ENCODE data around the gene MTMR6.

The MTMR6 gene

DNA sequence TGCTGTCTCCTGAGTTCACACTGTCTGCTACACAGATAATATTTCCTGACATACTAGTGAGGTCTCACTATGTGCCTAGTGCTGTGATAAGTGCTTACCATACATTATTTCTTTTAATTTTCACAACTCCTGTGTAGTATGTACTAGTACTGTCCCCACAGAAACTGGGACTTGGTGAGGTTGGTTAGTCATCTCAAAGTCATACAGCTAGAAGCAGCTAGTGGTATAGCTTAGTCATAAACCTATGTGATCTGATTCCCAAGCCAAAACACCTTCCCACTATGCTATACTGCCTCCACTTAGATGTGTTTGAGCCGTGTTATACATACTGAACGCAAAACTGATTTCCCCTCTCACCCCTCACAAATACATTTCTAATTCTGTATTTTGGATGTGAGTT, 10.5 kb downstream of the MTMR6 start:
- no peak for DNase-seq (ENCODE audit: low read depth)

DNA sequence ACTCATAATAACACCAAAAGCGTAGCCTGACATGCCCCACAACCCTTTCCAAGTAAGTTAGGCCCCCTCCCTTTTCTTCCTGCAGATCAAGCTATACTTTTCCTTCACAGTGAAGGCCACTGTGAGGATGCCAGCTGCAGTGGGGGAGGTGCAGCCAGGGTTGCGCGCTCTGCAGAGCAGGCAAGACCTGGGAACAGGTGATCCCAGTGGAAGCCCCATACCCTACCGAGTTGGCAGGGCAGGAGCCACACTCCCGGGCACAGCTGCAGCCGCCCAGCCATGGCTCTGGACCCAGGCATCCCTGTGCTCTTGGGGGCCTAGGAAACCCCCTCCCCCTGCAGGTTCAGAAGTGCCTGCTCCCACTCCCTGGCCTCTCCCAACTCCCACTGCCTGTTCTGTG, 18.7 kb downstream of the MTMR6 start:
- DNase-seq (ENCODE audit: low read depth) = no peak

GRCh38 chr13:25267715-25268114, 19.6 kb downstream of the MTMR6 start:
- no peak for DNase-seq (ENCODE audit: low read depth)

GRCh38 chr13:25266706-25267105, 20.6 kb downstream of the MTMR6 start:
- no peak for DNase-seq (ENCODE audit: low read depth)

- DNase-seq (ENCODE audit: low read depth) = no peak
These were observed 25.0 kb downstream of the MTMR6 start for GRCh38 chr13:25262261-25262660.

DNA sequence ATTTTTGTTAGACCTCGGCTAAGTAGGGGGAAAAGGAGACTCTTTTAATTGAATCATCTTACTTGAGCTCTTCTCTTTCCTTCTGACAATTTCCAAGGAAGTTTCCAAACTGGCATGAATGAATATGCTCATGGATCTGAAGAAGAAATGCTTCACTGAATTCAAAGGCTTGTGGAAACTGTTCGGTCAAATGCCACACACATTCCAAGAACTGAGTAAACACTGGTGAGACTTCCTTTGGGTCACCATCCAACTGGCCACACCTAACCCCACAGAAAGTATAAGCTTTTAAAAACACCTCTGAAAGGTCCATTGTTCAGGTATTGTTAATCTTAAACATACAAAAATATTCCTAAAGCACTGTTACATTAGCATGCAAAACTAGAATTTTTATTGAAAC, 33.6 kb downstream of the MTMR6 start:
- no peak for DNase-seq (ENCODE audit: low read depth)

DNA sequence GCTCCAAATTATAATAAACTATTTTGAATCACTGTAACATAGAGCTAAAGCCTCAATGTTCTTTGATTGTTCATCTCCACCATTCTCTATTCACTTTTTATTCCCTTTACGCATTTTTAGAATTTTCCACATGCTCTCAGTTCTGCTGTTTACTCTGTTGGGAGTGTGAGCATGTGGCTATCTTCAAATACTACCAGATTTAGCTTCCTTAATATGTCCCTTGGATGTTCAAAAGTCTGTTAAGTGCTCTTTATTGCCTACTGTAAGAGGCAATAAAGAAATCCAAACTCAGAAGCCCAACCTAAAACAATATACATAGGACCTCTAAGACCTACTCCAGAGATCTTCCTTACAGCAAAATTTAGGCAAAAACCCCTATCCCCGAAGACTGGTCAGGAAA, 34.5 kb downstream of the MTMR6 start:
- no peak for DNase-seq (ENCODE audit: low read depth)

DNA sequence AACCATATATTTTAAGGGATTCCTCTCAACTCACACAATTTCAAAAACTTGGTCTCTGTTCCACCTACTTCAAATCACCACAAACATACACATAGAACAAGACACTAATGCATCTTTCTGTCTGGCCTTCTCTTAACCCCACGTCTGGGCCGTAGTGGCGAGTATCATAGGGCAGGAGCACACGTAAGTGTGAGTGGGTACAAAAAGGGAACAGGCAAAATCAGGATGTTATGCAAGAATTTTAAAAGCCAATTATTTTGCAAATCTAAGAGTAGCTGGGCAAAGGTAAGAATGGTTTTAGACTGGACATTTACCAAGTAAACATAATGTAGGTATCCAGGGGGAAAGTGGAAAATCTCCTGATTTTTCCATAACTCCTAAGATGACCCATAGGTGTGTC, 35.1 kb downstream of the MTMR6 start:
- DNase-seq (ENCODE audit: low read depth) = no peak

- no peak for DNase-seq (ENCODE audit: low read depth)
These were observed 38.2 kb downstream of the MTMR6 start for GRCh38 chr13:25249001-25249543.

- DNase-seq (ENCODE audit: low read depth) = no peak
These were observed 39.2 kb downstream of the MTMR6 start for GRCh38 chr13:25248071-25248470.

DNA sequence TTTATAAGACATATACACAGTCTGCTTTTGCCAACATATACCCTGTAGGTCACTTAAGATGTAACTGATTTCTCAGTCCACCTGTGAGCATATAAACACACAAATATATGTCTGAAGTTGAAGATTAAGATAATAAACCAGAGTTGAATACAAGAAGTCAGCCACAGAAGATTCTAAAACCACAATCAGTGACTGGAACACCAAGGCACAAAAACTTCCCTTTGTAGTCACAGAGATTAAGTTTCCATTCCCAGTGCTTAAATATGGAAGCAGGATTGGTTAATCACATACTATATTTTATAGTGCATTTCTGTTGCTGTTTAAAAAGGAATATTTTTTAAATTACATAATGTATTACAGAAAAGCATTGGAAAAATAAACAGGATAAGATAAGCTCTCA, 39.9 kb downstream of the MTMR6 start:
- DNase-seq (ENCODE audit: low read depth) = no peak

- DNase-seq (ENCODE audit: low read depth) = no peak
These were observed 43.2 kb downstream of the MTMR6 start for GRCh38 chr13:25244123-25244522.

DNA sequence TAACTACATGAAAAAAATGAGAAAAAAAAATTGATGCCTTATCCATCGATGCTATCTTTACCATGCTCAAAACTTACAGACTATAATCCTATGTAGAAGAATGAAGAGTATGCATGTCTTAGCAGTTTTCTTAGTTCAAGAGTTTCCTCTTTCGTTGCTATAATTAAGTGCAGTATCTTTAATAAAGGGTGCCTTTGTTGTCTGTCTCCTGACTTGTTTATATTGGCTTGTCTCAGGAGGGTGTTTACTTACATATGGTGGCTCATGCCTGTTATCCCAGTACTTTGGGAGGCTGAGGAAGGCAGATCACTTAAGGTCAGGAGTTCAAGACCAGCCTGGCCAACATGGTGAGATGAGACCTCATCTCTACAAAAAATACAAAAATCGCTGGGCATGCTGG, 44.3 kb downstream of the MTMR6 start:
- DNase-seq (ENCODE audit: low read depth) = no peak

DNA sequence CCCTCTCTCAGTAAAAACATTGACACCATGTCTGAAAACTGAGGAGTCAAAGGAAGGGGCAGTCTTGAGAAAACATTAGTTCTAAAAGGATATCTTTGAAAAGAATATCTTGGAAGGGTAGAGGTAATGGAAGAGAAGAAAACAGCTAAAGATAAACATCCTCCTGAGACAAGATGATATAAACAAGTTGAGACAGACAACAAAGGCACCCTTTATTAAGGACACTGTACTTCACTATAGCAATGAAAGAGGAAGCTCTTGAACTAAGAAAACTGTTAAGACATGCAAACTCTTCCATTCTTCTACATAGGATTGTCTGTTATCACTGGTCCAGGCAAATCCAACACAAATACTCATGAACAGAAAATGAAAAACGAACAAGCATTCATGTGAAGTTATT, 46.3 kb downstream of the MTMR6 start:
- DNase-seq (ENCODE audit: low read depth) = no peak

DNA sequence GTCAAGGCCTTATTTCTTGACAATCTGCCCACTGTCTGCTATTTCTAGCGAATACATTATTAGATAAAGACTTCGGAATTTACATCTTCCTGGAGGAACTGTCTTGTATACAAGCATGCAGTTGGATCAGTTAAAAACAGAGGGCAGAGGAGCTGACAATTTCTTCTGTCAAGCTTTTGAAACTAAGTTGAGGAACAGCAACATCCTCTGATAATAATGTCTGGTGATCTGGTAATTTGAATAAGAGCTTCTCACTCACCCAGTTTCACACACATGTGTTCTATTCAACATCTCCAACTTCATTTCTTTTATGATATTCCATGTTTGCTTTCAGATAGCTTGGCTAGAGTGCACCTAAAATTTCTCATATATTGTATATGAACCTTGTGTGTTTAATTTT, 50.2 kb downstream of the MTMR6 start:
- no peak for DNase-seq (ENCODE audit: low read depth)

DNA sequence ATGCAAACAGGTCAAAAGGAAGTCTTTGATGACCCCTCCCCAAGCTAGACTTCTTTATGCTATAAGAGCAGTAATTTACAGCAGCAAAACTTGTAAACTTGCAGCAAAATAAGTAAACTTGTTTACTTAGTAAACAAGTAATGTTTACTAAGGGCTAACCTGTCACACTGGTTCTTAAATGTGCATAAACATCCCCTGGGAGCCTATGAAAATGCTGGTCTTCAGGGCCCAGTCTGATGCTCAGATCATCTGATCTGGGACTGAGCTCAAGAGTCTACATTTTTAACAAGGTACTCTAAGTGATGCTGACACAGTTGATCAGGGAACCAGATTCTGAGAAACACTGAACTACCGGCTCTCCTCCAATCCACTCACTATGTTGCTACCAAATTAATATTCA, 53.4 kb downstream of the MTMR6 start:
- DNase-seq (ENCODE audit: low read depth) = no peak

- no peak for DNase-seq (ENCODE audit: low read depth)
These were observed 54.3 kb downstream of the MTMR6 start for GRCh38 chr13:25232937-25233515.

DNA sequence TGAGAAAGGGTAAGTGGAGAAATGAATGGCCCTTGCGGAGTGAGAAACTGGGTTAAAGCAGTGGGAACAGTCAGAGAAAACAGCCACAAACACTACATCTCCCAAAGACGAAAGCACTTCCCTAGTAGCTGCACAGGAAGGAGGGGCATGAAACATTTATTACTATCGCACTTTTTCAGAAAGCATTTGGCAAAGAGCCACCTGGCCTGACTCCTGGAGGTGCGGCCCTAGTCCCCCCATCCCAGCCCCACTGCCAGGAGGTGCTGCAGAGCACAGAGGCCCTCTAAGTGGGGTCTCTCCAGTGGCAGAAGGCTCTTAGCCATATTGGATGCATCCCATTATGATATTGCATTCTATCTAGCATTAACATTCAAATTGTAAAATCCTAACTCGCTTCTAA, 55.8 kb downstream of the MTMR6 start:
- no peak for DNase-seq (ENCODE audit: low read depth)

GRCh38 chr13:25227690-25228089, 59.6 kb downstream of the MTMR6 start:
- DNase-seq (ENCODE audit: low read depth) = no peak

DNA sequence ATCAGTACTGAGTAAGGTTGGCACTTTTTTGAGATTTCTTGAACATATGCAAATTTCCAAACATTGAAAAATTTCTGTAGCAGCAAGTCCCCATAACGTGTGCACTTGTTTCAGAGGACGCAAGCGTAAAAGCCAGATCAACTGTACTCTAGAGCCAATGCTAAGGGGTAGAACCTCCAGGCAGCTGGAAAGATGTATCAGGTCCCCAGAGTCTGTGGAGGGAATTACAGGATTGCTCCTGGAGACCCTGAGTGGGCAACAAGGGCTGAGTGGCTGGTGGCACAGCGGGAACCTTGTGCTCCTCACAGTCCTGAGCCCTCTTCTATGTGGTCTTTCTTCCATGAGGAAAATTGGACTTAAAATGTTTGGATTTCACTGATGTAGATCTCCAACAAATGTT, 61.3 kb downstream of the MTMR6 start:
- no peak for DNase-seq (ENCODE audit: low read depth)

DNA sequence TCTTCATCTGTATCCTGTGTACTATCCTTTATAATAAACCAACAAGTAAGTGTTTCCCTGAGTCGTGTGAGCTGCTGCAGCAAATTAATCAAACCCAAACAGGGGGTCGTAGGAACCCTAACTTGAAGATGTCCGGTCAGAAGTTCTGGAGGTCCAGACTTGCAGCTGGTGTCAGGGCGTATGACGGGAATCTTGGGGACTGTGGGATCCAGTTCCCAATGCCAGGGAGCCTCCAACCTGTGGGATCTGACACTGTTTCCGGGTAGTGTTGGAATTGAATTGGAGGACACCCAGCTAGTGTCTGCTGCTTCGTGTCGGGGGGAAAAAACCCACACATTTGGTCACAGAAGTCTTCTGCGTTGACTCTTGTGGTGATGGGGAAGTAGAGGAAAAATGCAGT, 63.1 kb downstream of the MTMR6 start:
- no peak for DNase-seq (ENCODE audit: low read depth)

DNA sequence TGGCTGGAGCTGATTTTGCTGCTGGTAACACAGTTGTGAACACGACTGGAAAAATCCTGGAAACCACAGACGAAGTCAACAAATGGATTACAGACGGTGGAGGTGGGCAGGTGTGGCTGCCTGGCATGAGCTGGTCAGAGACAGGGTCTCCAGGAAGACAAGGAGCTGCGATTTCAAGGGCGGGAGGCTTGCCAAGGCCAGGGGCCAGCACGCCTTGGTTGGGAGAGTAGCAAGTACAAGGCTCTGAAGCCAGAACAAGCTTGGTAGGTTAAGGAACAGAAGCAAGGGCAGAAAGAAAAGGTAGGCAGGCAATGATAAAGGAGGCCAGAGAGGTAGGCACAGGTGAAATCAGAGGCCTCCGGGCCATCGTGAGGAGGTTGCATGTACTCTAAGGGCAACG, 64.5 kb downstream of the MTMR6 start:
- no peak for DNase-seq (ENCODE audit: low read depth)

DNA sequence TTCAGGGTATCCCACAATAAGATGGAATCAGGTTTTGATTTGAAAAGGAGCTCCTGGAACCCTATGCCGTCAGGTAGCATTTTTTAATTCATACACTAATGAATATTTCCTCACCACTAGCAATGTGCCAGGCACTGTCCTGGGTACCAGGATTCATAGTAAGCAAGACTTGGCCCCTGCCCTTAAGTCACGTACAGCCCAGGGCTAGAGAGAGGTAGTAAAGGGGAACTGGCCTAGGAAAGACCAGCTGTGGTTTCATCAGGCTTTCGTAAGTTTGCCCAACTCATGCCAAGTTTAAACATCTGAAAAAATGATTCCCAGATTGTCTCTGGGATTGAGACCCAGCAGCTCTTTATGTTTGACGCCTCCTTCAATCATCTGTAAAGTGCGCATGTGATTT, 69.3 kb downstream of the MTMR6 start:
- no peak for DNase-seq (ENCODE audit: low read depth)

DNA sequence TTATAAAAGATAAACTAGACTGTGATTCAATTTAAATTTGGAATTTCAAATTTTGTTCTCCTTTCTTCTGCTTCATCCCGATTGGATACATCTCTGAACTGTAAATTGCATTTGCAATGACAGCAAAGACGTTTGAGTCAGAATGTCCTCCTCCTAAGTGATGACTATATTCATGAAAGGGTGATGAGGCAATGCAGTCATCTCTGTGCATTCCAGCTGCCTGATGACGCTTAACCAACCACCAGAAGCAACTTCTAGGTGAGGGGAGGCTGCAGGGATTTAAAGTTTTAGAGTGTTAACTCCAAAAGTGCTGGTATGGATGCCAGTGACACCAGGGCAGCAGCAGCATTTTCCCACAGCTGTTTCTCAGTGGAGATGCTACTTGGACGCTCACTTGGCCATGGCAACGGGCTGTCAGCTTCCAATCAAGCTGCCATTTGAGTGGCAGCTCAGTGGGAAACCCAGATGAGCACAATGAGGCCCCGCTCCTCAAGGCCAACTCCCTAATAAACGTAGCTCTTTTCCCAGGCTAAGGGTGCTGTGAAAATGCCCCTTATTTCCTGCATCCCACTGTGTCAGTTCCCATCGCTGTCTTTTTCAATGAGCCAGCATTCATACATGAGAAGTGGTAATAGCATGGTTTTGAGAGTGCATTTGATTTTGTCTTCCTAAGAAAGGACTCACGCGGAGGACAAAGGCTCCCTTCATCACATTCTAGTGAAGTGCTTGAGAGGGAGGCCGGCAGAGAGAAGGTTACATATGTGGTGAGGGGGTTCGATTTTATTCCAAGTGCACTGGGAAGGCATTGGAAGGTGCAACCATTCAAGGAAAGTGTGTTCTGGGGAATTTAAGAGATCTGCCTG, 70.0 kb downstream of the MTMR6 start:
- DNase-seq (ENCODE audit: low read depth) = no peak

Data from stimulated activated CD8-positive, alpha-beta memory T cell treated with anti-CD3 and anti-CD28 coated beads, Interleukin-15, amount 100 ng/mL, for 24 hours (primary cell).